Fibroblast of pulmonary artery (primary cell): ENCODE measurements around the gene RFTN1.

Source experiments
- DNase-seq: peaks from one replicate; pipeline ENCODE4 v3.0.0-alpha.2; 2010; ENCODE audit warnings: low read depth
- H3K4me3 ChIP-seq: replicated peaks from 2 replicates; pipeline ENCODE4 v1.5.1; 2011; ENCODE audit warnings: low read depth, mild to moderate bottlenecking, control low read depth, low read length, moderate library complexity
- CTCF ChIP-seq: IDR thresholded peaks from 2 replicates; pipeline ENCODE4 v1.5.1; 2011; ENCODE audit warnings: mild to moderate bottlenecking, control low read depth, low read length, inconsistent platforms; ENCODE audit errors: missing control alignments

The RFTN1 gene

GRCh38 chr3:16378415-16378814, 135.1 kb downstream of the RFTN1 start:
- DNase-seq: no peak
- no peak for TF ChIP-seq CTCF

GRCh38 chr3:16377847-16378302, 135.6 kb downstream of the RFTN1 start:
- no peak overlapping the region for H3K4me3 ChIP-seq
- DNase-seq: no peak
- TF ChIP-seq CTCF: no peak

More at GRCh38 chr3:16378415-16378814, 135.1 kb downstream of the RFTN1 start:
- no peak overlapping the region for H3K4me3 ChIP-seq

- no peak overlapping the region for H3K4me3 ChIP-seq
- TF ChIP-seq CTCF: no peak
Measured at GRCh38 chr3:16377196-16377595, 136.3 kb downstream of the RFTN1 start.

GRCh38 chr3:16375891-16376290, 137.6 kb downstream of the RFTN1 start:
- no peak for DNase-seq
- no peak for TF ChIP-seq CTCF
- H3K4me3 ChIP-seq: no peak overlapping the region

More at GRCh38 chr3:16377196-16377595, 136.3 kb downstream of the RFTN1 start:
- no peak for DNase-seq

GRCh38 chr3:16374935-16375245, 138.6 kb downstream of the RFTN1 start:
- DNase-seq: no peak
- H3K4me3 ChIP-seq: no peak overlapping the region

GRCh38 chr3:16374047-16374934, 139.2 kb downstream of the RFTN1 start:
- H3K4me3 ChIP-seq: no peak overlapping the region
- DNase-seq: no peak
- TF ChIP-seq CTCF: no peak

More at GRCh38 chr3:16374935-16375245, 138.6 kb downstream of the RFTN1 start:
- no peak for TF ChIP-seq CTCF

GRCh38 chr3:16373341-16373946, 140.1 kb downstream of the RFTN1 start:
- DNase-seq: no peak
- no peak overlapping the region for H3K4me3 ChIP-seq
- no peak for TF ChIP-seq CTCF
